CD14-positive monocyte (primary cell): Measurements from ENCODE around the gene FBXO2. TPM values are rescaled to one million over a fixed set of nuclear protein-coding genes. Genes with fewer than 3 reads are reported as not detected.

Experiments
- DNase-seq, 3 donors: peaks; one replicate each; pipeline ENCODE4 v3.0.0-alpha.2; 2011 to 2022
- H2AFZ ChIP-seq: 2 replicates; pipeline ENCODE4 v1.6.0; 2012; ENCODE audit warnings: mild to moderate bottlenecking, low read depth, low read length, inconsistent platforms; ENCODE audit not compliant: insufficient read depth, poor library complexity, severe bottlenecking
- H3K27ac ChIP-seq, 2 donors: 1 replicate in 1 of 2; 2 replicates in 1 of 2; pipeline ENCODE4 v1.5.1; 2012 to 2013; ENCODE audit warnings: low read length in 2 of 2, control low read depth in 1 of 2, inconsistent platforms in 1 of 2, low read depth in 1 of 2, mild to moderate bottlenecking in 1 of 2
- H3K27me3 ChIP-seq, 2 donors: one replicate each; pipeline versions ENCODE4 v1.6.0 to v1.6.1; 2011 to 2013; ENCODE audit warnings: low read length in 2 of 2; ENCODE audit not compliant: control insufficient read depth in 2 of 2, insufficient read depth in 2 of 2
- H3K36me3 ChIP-seq, 2 donors: replicated peaks in 1 of 2; 1 replicate in 1 of 2; 2 replicates in 1 of 2; pipeline versions ENCODE4 v1.5.1 to v1.6.1; 2012 to 2013; ENCODE audit warnings: low read length in 2 of 2, control low read depth in 1 of 2, inconsistent platforms in 1 of 2, mild to moderate bottlenecking in 1 of 2; ENCODE audit not compliant: insufficient read depth in 2 of 2, control insufficient read depth in 1 of 2
- H3K4me1 ChIP-seq, 2 donors: 1 replicate in 1 of 2; 2 replicates in 1 of 2; pipeline versions ENCODE4 v1.5.1 to v1.6.1; 2012 to 2013; ENCODE audit warnings: low read length in 2 of 2, control low read depth in 1 of 2, inconsistent platforms in 1 of 2, mild to moderate bottlenecking in 1 of 2, moderate library complexity in 1 of 2; ENCODE audit not compliant: insufficient read depth in 2 of 2, control insufficient read depth in 1 of 2
- H3K4me2 ChIP-seq: replicated peaks from 2 replicates; pipeline ENCODE3; 2012; ENCODE audit warnings: low read length, moderate library complexity, mild to moderate bottlenecking; ENCODE audit not compliant: poor library complexity, severe bottlenecking; ENCODE audit errors: extremely low read depth
- H3K4me3 ChIP-seq, 3 experiments: fragments of 200-600 bp in 1 of 3; sonication (generic) in 1 of 3; replicated peaks in 1 of 3; 1 replicate in 2 of 3; 2 replicates in 1 of 3; pipeline ENCODE4 v1.5.1; 2011 to 2013; ENCODE audit warnings: low read length in 3 of 3, mild to moderate bottlenecking in 3 of 3, control low read depth in 2 of 3, low read depth in 2 of 3, inconsistent platforms in 1 of 3, moderate library complexity in 1 of 3
- H3K79me2 ChIP-seq: 2 replicates; pipeline ENCODE4 v1.6.0; 2012; ENCODE audit warnings: mild to moderate bottlenecking, control low read depth, inconsistent platforms, low read length, moderate library complexity; ENCODE audit not compliant: insufficient read depth
- H3K9ac ChIP-seq: 2 replicates; pipeline ENCODE4 v1.6.0; 2017; ENCODE audit warnings: low read length, mild to moderate bottlenecking; ENCODE audit not compliant: insufficient read depth, poor library complexity, severe bottlenecking
- H3K9me3 ChIP-seq, 2 donors: replicated peaks in 1 of 2; 1 replicate in 1 of 2; 2 replicates in 1 of 2; pipeline versions ENCODE4 v1.5.1 to v1.6.1; 2012 to 2013; ENCODE audit warnings: low read length in 2 of 2, control low read depth in 1 of 2; ENCODE audit not compliant: control insufficient read depth in 1 of 2, insufficient read depth in 1 of 2
- H4K20me1 ChIP-seq: 2 replicates; pipeline ENCODE4 v1.6.0; 2012; ENCODE audit warnings: mild to moderate bottlenecking, low read length, control low read depth, moderate library complexity; ENCODE audit not compliant: insufficient read depth
- H3K27ac Mint-ChIP-seq, 7 donors: one replicate each; pipeline ENCODE4 v1.8.0; 2020; ENCODE audit warnings: mild to moderate bottlenecking in 7 of 7, mixed read lengths in 7 of 7, moderate library complexity in 6 of 7, inconsistent platforms in 2 of 7
- H3K27me3 Mint-ChIP-seq, 3 donors: one replicate each; pipeline ENCODE4 v1.8.0; 2021 to 2022; ENCODE audit warnings: low read depth in 3 of 3, mild to moderate bottlenecking in 3 of 3, mixed read lengths in 3 of 3, moderate library complexity in 3 of 3, inconsistent platforms in 1 of 3
- H3K36me3 Mint-ChIP-seq, 2 donors: one replicate each; pipeline ENCODE4 v1.8.0; 2020; ENCODE audit warnings: mixed read lengths in 2 of 2, inconsistent platforms in 1 of 2, mild to moderate bottlenecking in 1 of 2
- H3K4me1 Mint-ChIP-seq: one replicate; pipeline ENCODE4 v1.8.0; 2020; ENCODE audit warnings: mild to moderate bottlenecking, mixed read lengths
- H3K4me3 Mint-ChIP-seq, 2 donors: one replicate each; pipeline ENCODE4 v1.8.0; 2020; ENCODE audit warnings: mild to moderate bottlenecking in 2 of 2, mixed read lengths in 2 of 2, moderate library complexity in 1 of 2
- H3K9me3 Mint-ChIP-seq, 7 donors: one replicate each; pipeline ENCODE4 v1.8.0; 2020 to 2022; ENCODE audit warnings: mixed read lengths in 7 of 7, mild to moderate bottlenecking in 6 of 7, moderate library complexity in 6 of 7, inconsistent platforms in 2 of 7
- WGBS: methylation state at CpG from one replicate; pipeline ENCODE4 v1.1.5; 2013; ENCODE audit warnings: missing lambda C conversion rate; ENCODE audit not compliant: insufficient coverage; 5-methylcytosine and 5-hydroxymethylcytosine counted together
- intact Hi-C, 2 donors: fragments of 100-400 bp; cut with micrococcal nuclease; formaldehyde crosslinking; loops; one replicate each; pipeline versions ENCODE4 v1.15.0 to v1.15.1; 2023
- polyA plus RNA-seq, 3 donors: library from polyadenylated mRNA; depleted of rRNA in 1 of 3; unstranded in 2 of 3; stranded (reverse) in 1 of 3; fragments of 300-500 nt in 2 of 3; fragments of >200 nt in 1 of 3; fragmentation: Illumina TruSeq in 2 of 3; gene quantifications; 1 replicate in 2 of 3; 2 replicates in 1 of 3; pipeline ENCODE4 v1.2.3, GENCODE V29; 2012 to 2021
- TF ChIP-seq, protein P1 (sequence below): fragments of 200-600 bp; IDR thresholded peaks from one replicate; pipeline ENCODE4 v1.8.0; 2022; ENCODE audit warnings: antibody characterized with exemption, mild to moderate bottlenecking

Gene FBXO2
- polyA plus RNA-seq, 3 donors = 0.08 TPM; not detected in 2

DNA sequence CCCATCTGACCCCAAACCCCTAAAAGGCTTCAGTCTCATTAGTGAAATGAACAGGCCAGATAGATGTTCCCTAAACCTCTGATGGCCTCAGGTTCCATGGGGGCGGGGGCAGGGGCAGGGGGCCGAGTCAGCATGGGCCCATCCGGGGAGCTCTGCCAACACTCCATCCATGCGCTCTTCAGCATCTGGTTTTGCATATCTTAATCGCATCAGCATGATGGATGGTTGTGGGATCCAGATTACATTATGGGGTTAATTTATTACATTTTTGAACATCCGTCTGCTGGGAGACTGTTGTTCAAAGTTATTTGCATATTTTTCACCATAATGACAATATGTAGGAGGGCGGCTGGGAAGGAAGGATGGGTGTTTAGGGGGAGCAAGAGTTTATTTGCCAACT is 29.8 kb upstream of the FBXO2 start:
- no peak overlapping the region for H3K9ac ChIP-seq
- H3K27me3 ChIP-seq = peaks cover 0 to 18% of the 10 kb centered on the region in 2 donors
- no peak for DNase-seq
- TF ChIP-seq, protein P1, sequence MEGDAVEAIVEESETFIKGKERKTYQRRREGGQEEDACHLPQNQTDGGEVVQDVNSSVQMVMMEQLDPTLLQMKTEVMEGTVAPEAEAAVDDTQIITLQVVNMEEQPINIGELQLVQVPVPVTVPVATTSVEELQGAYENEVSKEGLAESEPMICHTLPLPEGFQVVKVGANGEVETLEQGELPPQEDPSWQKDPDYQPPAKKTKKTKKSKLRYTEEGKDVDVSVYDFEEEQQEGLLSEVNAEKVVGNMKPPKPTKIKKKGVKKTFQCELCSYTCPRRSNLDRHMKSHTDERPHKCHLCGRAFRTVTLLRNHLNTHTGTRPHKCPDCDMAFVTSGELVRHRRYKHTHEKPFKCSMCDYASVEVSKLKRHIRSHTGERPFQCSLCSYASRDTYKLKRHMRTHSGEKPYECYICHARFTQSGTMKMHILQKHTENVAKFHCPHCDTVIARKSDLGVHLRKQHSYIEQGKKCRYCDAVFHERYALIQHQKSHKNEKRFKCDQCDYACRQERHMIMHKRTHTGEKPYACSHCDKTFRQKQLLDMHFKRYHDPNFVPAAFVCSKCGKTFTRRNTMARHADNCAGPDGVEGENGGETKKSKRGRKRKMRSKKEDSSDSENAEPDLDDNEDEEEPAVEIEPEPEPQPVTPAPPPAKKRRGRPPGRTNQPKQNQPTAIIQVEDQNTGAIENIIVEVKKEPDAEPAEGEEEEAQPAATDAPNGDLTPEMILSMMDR = no peak
- no peak overlapping the region for H3K27ac ChIP-seq
- H3K9me3 ChIP-seq = no peaks in the 10 kb centered on the region
- H3K79me2 ChIP-seq = peaks cover 6% of the 10 kb centered on the region
- H3K4me3 Mint-ChIP-seq = no peak overlapping the region
- H3K4me1 ChIP-seq = peaks cover 11 to 25% of the 10 kb centered on the region in 2 donors
- WGBS = 100% methylated on average over 1 of the region's 7 CpGs
- intact Hi-C loops = no loop called here
- H3K9me3 Mint-ChIP-seq = peaks cover 0 to 3% (median 0%) of the 10 kb centered on the region in 7 donors
- H2AFZ ChIP-seq = no peak overlapping the region
- peaks cover 17% of the 10 kb centered on the region for H3K4me1 Mint-ChIP-seq
- H3K4me2 ChIP-seq = no peak overlapping the region
- no peaks in the 10 kb centered on the region for H4K20me1 ChIP-seq
- no peak overlapping the region for H3K27ac Mint-ChIP-seq
- H3K4me3 ChIP-seq = no peak overlapping the region
- no peaks in the 10 kb centered on the region for H3K36me3 ChIP-seq
- H3K27me3 Mint-ChIP-seq = peaks cover 8 to 36% (median 22%) of the 10 kb centered on the region in 3 donors
- peaks cover 0 to 3% of the 10 kb centered on the region in 2 donors for H3K36me3 Mint-ChIP-seq

DNA sequence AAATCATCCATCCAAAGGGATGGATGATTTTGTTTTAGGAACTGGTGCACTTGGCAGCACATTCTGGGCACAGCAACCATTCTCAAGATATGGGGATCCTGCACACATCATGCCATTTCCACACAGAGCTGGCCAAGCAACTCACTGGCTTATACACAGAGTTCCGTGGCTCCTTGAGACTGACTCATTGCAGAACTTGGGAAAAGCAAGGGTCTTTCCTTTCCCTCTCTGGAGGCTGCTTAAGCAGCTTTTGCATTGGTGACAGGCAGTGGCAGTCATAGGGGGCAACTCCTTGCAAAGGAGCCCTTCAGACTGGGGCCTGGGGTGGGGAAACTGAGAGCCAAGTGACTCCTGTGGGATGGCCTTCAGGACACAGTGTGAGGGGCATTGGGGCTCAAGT is 28.6 kb upstream of the FBXO2 start:
- intact Hi-C loops = no loop called here
- H3K4me3 Mint-ChIP-seq = no peak overlapping the region
- H3K4me3 ChIP-seq = no peak overlapping the region
- no peak overlapping the region for H3K4me2 ChIP-seq
- peaks cover 0 to 25% (median 11%) of the 10 kb centered on the region in 3 donors for H3K27me3 Mint-ChIP-seq
- H4K20me1 ChIP-seq = no peaks in the 10 kb centered on the region
- no peak overlapping the region for H3K27ac Mint-ChIP-seq
- peaks cover 21% of the 10 kb centered on the region for H3K4me1 Mint-ChIP-seq
- H3K27ac ChIP-seq = no peak overlapping the region
- H3K36me3 ChIP-seq = no peaks in the 10 kb centered on the region
- H3K9me3 Mint-ChIP-seq = peaks cover 0 to 3% (median 0%) of the 10 kb centered on the region in 7 donors
- H3K27me3 ChIP-seq = peaks cover 0 to 8% of the 10 kb centered on the region in 2 donors
- peaks cover 6% of the 10 kb centered on the region for H3K79me2 ChIP-seq
- TF ChIP-seq, protein P1 = no peak
- 100% methylated on average over 1 of the region's 1 CpG for WGBS
- H3K4me1 ChIP-seq = peaks cover 11 to 25% of the 10 kb centered on the region in 2 donors
- H3K36me3 Mint-ChIP-seq = peaks cover 4 to 7% of the 10 kb centered on the region in 2 donors
- H3K9ac ChIP-seq = no peak overlapping the region
- no peak overlapping the region for H2AFZ ChIP-seq
- H3K9me3 ChIP-seq = no peaks in the 10 kb centered on the region
- DNase-seq = no peak
